C4-2B (cell line): Measurements from ENCODE around the gene GPC2.

Experiments
- CTCF ChIP-seq: fragments of 450-650 bp; conservative IDR thresholded peaks from 2 replicates; pipeline ENCODE4 v1.5.1; 2017; ENCODE audit warnings: mild to moderate bottlenecking
- ZFX ChIP-seq: fragments of 450-650 bp; IDR thresholded peaks from 2 replicates; pipeline ENCODE4 v1.6.1; 2017

GRCh38 chr7:100175296-100175935, 1.8 kb downstream of the GPC2 start:
- no peak for TF ChIP-seq CTCF
- TF ChIP-seq ZFX, result no peak
